ENCODE results near the gene ABCD3. TPM values are rescaled to one million over a fixed set of nuclear protein-coding genes. Genes with fewer than 3 reads are reported as not detected.
A peak's percentile ranks its signal among the peaks of the same experiment; 100 is the strongest.
"Not testable (repeated sequence)": the region's sequence is repeated elsewhere in the genome, so short reads cannot be mapped to it uniquely, and the experiment has no call there.

Gene ABCD3
- total RNA-seq, 2 experiments from 2014 or later: 46.1 to 67.1 TPM

GRCh38 chr1:94430066-94430465, 11.9 kb downstream of the ABCD3 start:
- H3K27me3 Mint-ChIP-seq; DNase-seq; ATAC-seq; H3K4me3 Mint-ChIP-seq; H3K9me3 Mint-ChIP-seq (ENCODE audit: low read depth); POLR2A ChIA-PET; intact Hi-C loops (cut with DNase I, micrococcal nuclease): not testable (repeated sequence)
- CTCF ChIA-PET: interaction anchor here (1.1 kb wide), 1 partner anchor 368 kb away, joined by 3 read pairs; no protein-coding TSS in a partner anchor
- Mint-ChIP-seq H3K36me3 (ENCODE audit: low read depth) (peaks cover 27% of the 10 kb centered on the region), H3K4me1 (peaks cover 46% of the 10 kb centered on the region), H3K27ac (peak overlapping the region; percentile 1)

GRCh38 chr1:94433866-94434265, 15.7 kb downstream of the ABCD3 start:
- POLR2A ChIA-PET: no interaction called here
- peaks cover 42% of the 10 kb centered on the region for H3K36me3 Mint-ChIP-seq (ENCODE audit: low read depth)
- no peak for ATAC-seq
- intact Hi-C loops (cut with DNase I, micrococcal nuclease): no loop called here
- peaks cover 13% of the 10 kb centered on the region for H3K9me3 Mint-ChIP-seq (ENCODE audit: low read depth)
- no peak for DNase-seq
- H3K27me3 Mint-ChIP-seq: no peaks in the 10 kb centered on the region
- no peak overlapping the region for H3K27ac Mint-ChIP-seq
- CTCF ChIA-PET: interaction anchor here (0.9 kb wide), 1 partner anchor 396 kb away, joined by 3 read pairs; no protein-coding TSS in a partner anchor
- H3K4me3 Mint-ChIP-seq: no peak overlapping the region
- H3K4me1 Mint-ChIP-seq: peaks cover 32% of the 10 kb centered on the region

GRCh38 chr1:94434365-94435045, 16.3 kb downstream of the ABCD3 start:
- CTCF ChIA-PET: no interaction called here
- POLR2A ChIA-PET: no interaction called here

GRCh38 chr1:94438692-94439276, 20.6 kb downstream of the ABCD3 start:
- ATAC-seq (no peak), DNase-seq (no peak)
- no peaks in the 10 kb centered on the region for H3K27me3 Mint-ChIP-seq
- intact Hi-C loops (cut with DNase I, micrococcal nuclease): no loop called here
- CTCF ChIA-PET: no interaction called here
- H3K4me3 Mint-ChIP-seq: no peak overlapping the region
- H3K4me1 Mint-ChIP-seq: peaks cover 35% of the 10 kb centered on the region
- POLR2A ChIA-PET: interaction anchor here (0.6 kb wide), 1 partner anchor 16 kb away, joined by 4 read pairs; no protein-coding TSS in a partner anchor
- H3K9me3 Mint-ChIP-seq (ENCODE audit: low read depth): peaks cover 31% of the 10 kb centered on the region
- no peak overlapping the region for H3K27ac Mint-ChIP-seq
- H3K36me3 Mint-ChIP-seq (ENCODE audit: low read depth): peaks cover 56% of the 10 kb centered on the region

More at GRCh38 chr1:94434365-94435045, 16.3 kb downstream of the ABCD3 start:
- no peak overlapping the region for H3K4me3 Mint-ChIP-seq
- peaks cover 40% of the 10 kb centered on the region for H3K36me3 Mint-ChIP-seq (ENCODE audit: low read depth)
- no peak overlapping the region for H3K27ac Mint-ChIP-seq
- DNase-seq (no peak), ATAC-seq (no peak)
- intact Hi-C loops (cut with DNase I, micrococcal nuclease): no loop called here
- H3K4me1 Mint-ChIP-seq: peaks cover 35% of the 10 kb centered on the region
- no peaks in the 10 kb centered on the region for H3K27me3 Mint-ChIP-seq
- peaks cover 13% of the 10 kb centered on the region for H3K9me3 Mint-ChIP-seq (ENCODE audit: low read depth)

GRCh38 chr1:94440088-94440487, 21.9 kb downstream of the ABCD3 start:
- H3K4me3 Mint-ChIP-seq: no peak overlapping the region
- ChIA-PET CTCF (interaction anchor here (1.4 kb wide), 1 partner anchor 24 kb away, joined by 3 read pairs; no protein-coding TSS in a partner anchor), POLR2A (no interaction called here)
- no peaks in the 10 kb centered on the region for H3K27me3 Mint-ChIP-seq
- H3K27ac Mint-ChIP-seq: no peak overlapping the region
- H3K4me1 Mint-ChIP-seq: peaks cover 30% of the 10 kb centered on the region
- ATAC-seq: no peak
- peaks cover 34% of the 10 kb centered on the region for H3K9me3 Mint-ChIP-seq (ENCODE audit: low read depth)
- intact Hi-C loops (cut with DNase I, micrococcal nuclease): no loop called here
- peaks cover 55% of the 10 kb centered on the region for H3K36me3 Mint-ChIP-seq (ENCODE audit: low read depth)
- DNase-seq: no peak

GRCh38 chr1:94443067-94443466, 24.9 kb downstream of the ABCD3 start:
- intact Hi-C loops (cut with DNase I, micrococcal nuclease): loop anchor here in 1 of 2 experiments (1.0 kb wide), 1 partner anchor 12 kb away; no protein-coding TSS in a partner anchor
- H3K4me3 Mint-ChIP-seq, H3K27ac Mint-ChIP-seq, DNase-seq, H3K27me3 Mint-ChIP-seq, ATAC-seq, POLR2A ChIA-PET: not testable (repeated sequence)
- peaks cover 27% of the 10 kb centered on the region for H3K4me1 Mint-ChIP-seq
- H3K9me3 Mint-ChIP-seq (ENCODE audit: low read depth): peaks cover 42% of the 10 kb centered on the region
- CTCF ChIA-PET: interaction anchor here (1.0 to 1.2 kb wide), 2 partner anchors 37 to 107 kb away, joined by 4 read pairs; no protein-coding TSS in a partner anchor
- peaks cover 49% of the 10 kb centered on the region for H3K36me3 Mint-ChIP-seq (ENCODE audit: low read depth)

- H3K27ac Mint-ChIP-seq; POLR2A ChIA-PET; H3K27me3 Mint-ChIP-seq; CTCF ChIA-PET; ATAC-seq; intact Hi-C loops (cut with DNase I, micrococcal nuclease); H3K4me3 Mint-ChIP-seq; DNase-seq: not testable (repeated sequence)
- Mint-ChIP-seq H3K9me3 (ENCODE audit: low read depth) (peaks cover 52% of the 10 kb centered on the region), H3K4me1 (peaks cover 16% of the 10 kb centered on the region), H3K36me3 (ENCODE audit: low read depth) (peaks cover 66% of the 10 kb centered on the region)
Measured at GRCh38 chr1:94444819-94445218, 26.6 kb downstream of the ABCD3 start.

GRCh38 chr1:94445733-94446132, 27.5 kb downstream of the ABCD3 start:
- ATAC-seq; H3K4me1 Mint-ChIP-seq; H3K4me3 Mint-ChIP-seq; H3K27me3 Mint-ChIP-seq; H3K27ac Mint-ChIP-seq; DNase-seq; POLR2A ChIA-PET; intact Hi-C loops (cut with DNase I, micrococcal nuclease): not testable (repeated sequence)
- peaks cover 60% of the 10 kb centered on the region for H3K9me3 Mint-ChIP-seq (ENCODE audit: low read depth)
- CTCF ChIA-PET: interaction anchor here (1.2 kb wide), 1 partner anchor 9 kb away, joined by 3 read pairs; no protein-coding TSS in a partner anchor
- peaks cover 70% of the 10 kb centered on the region for H3K36me3 Mint-ChIP-seq (ENCODE audit: low read depth)

- DNase-seq; H3K27me3 Mint-ChIP-seq; POLR2A ChIA-PET; H3K27ac Mint-ChIP-seq; ATAC-seq; H3K4me3 Mint-ChIP-seq; H3K4me1 Mint-ChIP-seq; intact Hi-C loops (cut with DNase I, micrococcal nuclease): not testable (repeated sequence)
- CTCF ChIA-PET: interaction anchor here (1.2 kb wide), 1 partner anchor 9 kb away, joined by 3 read pairs; no protein-coding TSS in a partner anchor
- H3K36me3 Mint-ChIP-seq (ENCODE audit: low read depth): peaks cover 73% of the 10 kb centered on the region
- peaks cover 62% of the 10 kb centered on the region for H3K9me3 Mint-ChIP-seq (ENCODE audit: low read depth)
Measured at GRCh38 chr1:94446177-94446576, 28.0 kb downstream of the ABCD3 start.

GRCh38 chr1:94448741-94449140, 30.6 kb downstream of the ABCD3 start:
- peaks cover 68% of the 10 kb centered on the region for H3K36me3 Mint-ChIP-seq (ENCODE audit: low read depth)
- H3K4me3 Mint-ChIP-seq; intact Hi-C loops (cut with DNase I, micrococcal nuclease); ATAC-seq; DNase-seq; H3K4me1 Mint-ChIP-seq; H3K27ac Mint-ChIP-seq; POLR2A ChIA-PET; H3K27me3 Mint-ChIP-seq: not testable (repeated sequence)
- CTCF ChIA-PET: interaction anchor here (0.5 kb wide), 1 partner anchor 15 kb away, joined by 3 read pairs; no protein-coding TSS in a partner anchor
- H3K9me3 Mint-ChIP-seq (ENCODE audit: low read depth): peaks cover 52% of the 10 kb centered on the region

- DNase-seq (no peak), ATAC-seq (no peak)
- peaks cover 6% of the 10 kb centered on the region for H3K9me3 Mint-ChIP-seq (ENCODE audit: low read depth)
- POLR2A ChIA-PET: no interaction called here
- intact Hi-C loops (cut with DNase I, micrococcal nuclease): no loop called here
- no peak overlapping the region for H3K4me3 Mint-ChIP-seq
- peaks cover 37% of the 10 kb centered on the region for H3K36me3 Mint-ChIP-seq (ENCODE audit: low read depth)
- CTCF ChIA-PET: interaction anchor here (1.7 kb wide), 1 partner anchor 418 kb away, joined by 6 read pairs; no protein-coding TSS in a partner anchor
- no peaks in the 10 kb centered on the region for H3K27me3 Mint-ChIP-seq
- no peak overlapping the region for H3K27ac Mint-ChIP-seq
- peaks cover 6% of the 10 kb centered on the region for H3K4me1 Mint-ChIP-seq
Measured at GRCh38 chr1:94456736-94457135, 38.5 kb downstream of the ABCD3 start.
